HG03064 (cell line): ENCODE measurements around the gene NCAM2.

ENCODE experiments used
- ATAC-seq: cut with Tn5 transposase; IDR thresholded peaks from one replicate; pipeline ENCODE4 v1.9.1; 2021; ENCODE audit warnings: low read depth; ENCODE audit not compliant: unreplicated experiment

The NCAM2 gene

GRCh38 chr21:21203822-21204339 lies 205.7 kb downstream of the NCAM2 start:
- ATAC-seq: no peak

GRCh38 chr21:21204366-21204996 lies 206.3 kb downstream of the NCAM2 start:
- ATAC-seq: no peak

GRCh38 chr21:21205604-21206003 lies 207.4 kb downstream of the NCAM2 start:
- ATAC-seq: no peak

- no peak for ATAC-seq
Measured at GRCh38 chr21:21210552-21210951, 212.3 kb downstream of the NCAM2 start.

GRCh38 chr21:21213297-21213696 lies 215.1 kb downstream of the NCAM2 start:
- no peak for ATAC-seq

DNA sequence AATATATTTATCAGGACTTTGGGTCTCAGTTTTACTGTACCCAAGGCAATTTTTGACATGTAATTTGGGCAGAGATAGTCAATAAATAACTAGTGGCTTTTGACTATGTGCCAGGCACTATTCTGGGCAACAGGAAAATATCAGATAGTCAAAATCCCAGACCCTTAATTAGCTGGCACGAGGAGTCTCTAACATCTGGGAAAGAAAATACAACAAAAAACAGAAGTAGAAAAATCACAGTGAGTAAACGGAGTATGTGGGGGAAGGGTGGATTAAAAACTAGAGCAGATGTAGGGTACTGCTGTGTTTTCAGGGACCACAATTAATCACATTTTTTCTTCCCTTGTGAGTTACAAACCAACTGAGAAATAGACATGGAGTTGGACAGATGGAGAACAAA lies 217.8 kb downstream of the NCAM2 start:
- no peak for ATAC-seq

- no peak for ATAC-seq
Measured at GRCh38 chr21:21226472-21226871, 228.3 kb downstream of the NCAM2 start.

DNA sequence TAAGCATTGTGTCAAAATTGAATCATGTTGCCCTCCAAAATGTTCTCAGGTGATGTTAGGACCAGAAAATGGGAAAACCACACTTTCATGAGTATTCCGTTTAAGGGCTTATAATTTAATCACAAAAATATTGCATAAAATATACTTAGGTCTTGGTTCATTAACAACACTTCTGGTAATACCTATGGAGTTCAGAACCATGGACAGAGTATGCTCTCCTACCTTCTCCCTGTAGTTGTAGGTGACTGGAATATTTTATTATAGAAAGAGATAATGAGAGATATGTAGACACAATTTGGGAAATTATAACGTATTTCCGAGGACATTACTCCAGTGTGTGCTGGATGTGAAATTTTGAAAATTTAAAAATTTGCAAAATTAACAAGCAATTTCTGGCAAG lies 232.5 kb downstream of the NCAM2 start:
- no peak for ATAC-seq

GRCh38 chr21:21231913-21232312 lies 233.7 kb downstream of the NCAM2 start:
- ATAC-seq: no peak

- no peak for ATAC-seq
Measured at GRCh38 chr21:21232320-21232719, 234.1 kb downstream of the NCAM2 start.

- ATAC-seq: no peak
Measured at GRCh38 chr21:21233051-21233450, 234.8 kb downstream of the NCAM2 start.

- no peak for ATAC-seq
Measured at GRCh38 chr21:21236996-21237395, 238.8 kb downstream of the NCAM2 start.

- ATAC-seq: no peak
Measured at GRCh38 chr21:21238629-21239400, 240.6 kb downstream of the NCAM2 start.

DNA sequence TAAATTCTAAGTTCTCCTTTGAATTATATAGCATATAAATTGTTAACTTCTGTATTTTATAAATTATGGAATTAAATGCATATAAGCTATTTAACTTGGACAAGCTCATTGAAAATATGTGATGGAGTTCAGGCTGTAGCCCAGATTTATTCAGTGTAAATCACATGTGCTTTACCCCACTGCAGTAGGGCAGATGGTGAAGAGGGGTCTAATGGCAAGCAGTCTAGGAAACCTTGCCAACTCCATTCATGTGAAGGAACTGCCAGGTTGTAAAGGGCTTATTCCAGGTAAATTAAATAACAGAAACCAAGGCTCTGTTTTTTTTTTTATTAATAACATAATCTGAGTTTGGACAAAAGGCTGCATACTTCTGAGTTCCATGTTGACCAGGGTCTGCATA lies 243.2 kb downstream of the NCAM2 start:
- ATAC-seq: no peak

GRCh38 chr21:21246007-21246406 lies 247.8 kb downstream of the NCAM2 start:
- no peak for ATAC-seq

- ATAC-seq: no peak
Measured at GRCh38 chr21:21247424-21247823, 249.2 kb downstream of the NCAM2 start.

- ATAC-seq: no peak
Measured at GRCh38 chr21:21262048-21262447, 263.8 kb downstream of the NCAM2 start.

GRCh38 chr21:21268061-21268471 lies 269.9 kb downstream of the NCAM2 start:
- ATAC-seq: no peak

DNA sequence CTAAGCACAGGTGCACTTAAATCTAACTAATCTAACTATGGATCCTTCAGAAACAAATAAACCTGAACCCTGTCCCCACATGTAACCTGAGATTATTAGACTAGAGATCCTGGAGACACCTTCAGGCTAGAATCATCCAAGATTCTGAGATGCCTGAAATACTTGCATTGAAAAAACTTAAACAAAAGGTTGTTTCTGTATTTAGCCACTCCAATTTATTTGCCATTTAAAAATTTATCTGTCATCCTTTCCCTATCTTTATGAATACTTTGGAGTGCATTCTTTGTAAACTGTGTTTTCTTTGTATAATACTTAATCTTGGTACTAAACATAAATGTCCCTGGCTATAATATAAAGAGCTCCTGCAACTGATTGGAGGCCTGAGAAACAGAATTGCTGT lies 270.7 kb downstream of the NCAM2 start:
- no peak for ATAC-seq

DNA sequence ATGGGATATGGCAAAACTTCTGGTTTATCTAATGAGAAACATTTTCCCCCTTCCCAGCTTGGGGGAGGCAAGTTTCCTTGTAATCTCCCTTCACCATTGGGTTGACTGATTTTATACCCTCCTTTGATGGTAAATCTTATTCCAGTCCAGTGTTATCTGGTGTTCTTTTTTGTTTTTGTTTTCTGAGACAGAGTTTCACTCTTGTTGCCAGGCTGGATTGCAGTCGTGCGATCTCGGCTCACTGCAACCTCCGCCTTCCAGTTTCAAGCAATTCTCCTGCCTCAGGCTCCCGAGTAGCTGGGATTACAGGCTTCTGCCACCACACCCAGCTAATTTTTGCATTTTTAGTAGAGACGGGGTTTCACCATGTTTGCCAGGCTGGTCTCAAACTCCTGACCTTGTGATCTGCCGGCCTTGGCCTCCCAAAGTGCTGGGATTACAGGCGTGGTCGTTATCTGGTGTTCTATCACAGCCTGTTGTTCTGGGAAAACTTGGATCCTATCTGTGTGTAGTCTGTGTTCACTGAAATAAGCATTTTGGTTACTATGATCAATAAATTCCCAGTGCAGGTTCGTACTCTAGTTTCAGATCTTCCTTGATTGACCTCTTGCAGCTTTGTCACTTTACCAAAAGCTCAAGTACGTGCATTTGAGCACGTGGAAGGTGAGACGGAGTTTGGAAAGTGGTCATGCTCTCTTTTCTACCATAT lies 281.1 kb downstream of the NCAM2 start:
- no peak for ATAC-seq

GRCh38 chr21:21283810-21284209 lies 285.6 kb downstream of the NCAM2 start:
- ATAC-seq: no peak
